Vagina (tissue), 2 donors: Measurements from ENCODE around the gene TMEM229A. TPM values are rescaled to one million over a fixed set of nuclear protein-coding genes. Genes with fewer than 3 reads are reported as not detected.

Experiments
- DNase-seq, 2 donors: peaks; one replicate each; pipeline ENCODE4 v3.0.0-alpha.2; 2017; ENCODE audit errors: extremely low spot score in 2 of 2
- H3K27ac ChIP-seq: fragments of 200-600 bp; sonication (generic); one replicate; pipeline ENCODE4 v1.5.1; 2019
- H3K27me3 ChIP-seq: fragments of 200-600 bp; sonication (generic); one replicate; pipeline ENCODE4 v1.5.1; 2019
- H3K36me3 ChIP-seq, 2 donors: fragments of 200-600 bp; sonication (generic); one replicate each; pipeline ENCODE4 v1.5.1; 2017 to 2019
- H3K4me1 ChIP-seq: fragments of 200-600 bp; sonication (generic); one replicate; pipeline ENCODE4 v1.5.1; 2019
- H3K4me3 ChIP-seq, 2 donors: fragments of 200-600 bp; sonication (generic); 1 replicate in 1 of 2; 2 replicates in 1 of 2; pipeline ENCODE4 v1.5.1; 2016 to 2019
- H3K9me3 ChIP-seq: fragments of 200-600 bp; sonication (generic); one replicate; pipeline ENCODE4 v1.5.1; 2019
- CTCF ChIP-seq, 3 experiments: fragments of 450-650 bp in 2 of 3; fragments of 200-600 bp in 1 of 3; sonication (generic) in 1 of 3; IDR thresholded peaks; one replicate each; pipeline ENCODE4 v1.5.1; 2017 to 2019; ENCODE audit warnings: antibody characterized with exemption in 3 of 3, mild to moderate bottlenecking in 2 of 3, moderate library complexity in 2 of 3
- POLR2A ChIP-seq, 2 donors: fragments of 450-650 bp; IDR thresholded peaks; one replicate each; pipeline ENCODE4 v1.6.1; 2017; ENCODE audit warnings: antibody characterized with exemption in 2 of 2, mild to moderate bottlenecking in 2 of 2, moderate library complexity in 2 of 2
- POLR2AphosphoS5 ChIP-seq, 2 donors: sonication (generic); formaldehyde crosslinking; IDR thresholded peaks; one replicate each; pipeline ENCODE4 v1.9.0; 2017; ENCODE audit warnings: antibody characterized with exemption in 2 of 2, mild to moderate bottlenecking in 2 of 2, low read depth in 1 of 2; ENCODE audit not compliant: insufficient read depth in 1 of 2
- intact Hi-C: fragments of 100-400 bp; cut with DNase I; formaldehyde crosslinking; loops from one replicate; pipeline ENCODE4 v1.15.1; 2023
- total RNA-seq: library from RNA; depleted of rRNA; stranded (reverse); fragments of >200 nt; gene quantifications from one replicate; pipeline ENCODE4 v1.2.3, GENCODE V29; 2016

TMEM229A gene
- total RNA-seq, 1 donor from 2014 or later: not detected

- TF ChIP-seq POLR2AphosphoS5 (IDR thresholded peaks at IDR 0.05; ENCODE audit: insufficient read depth in 1 of 2, low read depth in 1 of 2) (no peak), POLR2A (IDR thresholded peaks at IDR 0.05) (no peak), CTCF (IDR thresholded peaks at IDR 0.05) (no peak)
- Histone ChIP-seq H3K4me1 (no peaks in the 10 kb centered on the region), H3K36me3 (no peaks in the 10 kb centered on the region), H3K9me3 (no peaks in the 10 kb centered on the region), H3K27ac (no peak overlapping the region), H3K27me3 (no peaks in the 10 kb centered on the region), H3K4me3 (no peak overlapping the region)
- no peak for DNase-seq
- intact Hi-C loops: no loop called here
These were observed 40.4 kb upstream of the TMEM229A start for GRCh38 chr7:124073310-124073645.

- DNase-seq: no peak
- Histone ChIP-seq H3K4me3 (no peak overlapping the region), H3K4me1 (no peaks in the 10 kb centered on the region), H3K27me3 (no peaks in the 10 kb centered on the region), H3K27ac (no peak overlapping the region), H3K36me3 (no peaks in the 10 kb centered on the region), H3K9me3 (no peaks in the 10 kb centered on the region)
- TF ChIP-seq POLR2A (IDR thresholded peaks at IDR 0.05) (no peak), CTCF (IDR thresholded peaks at IDR 0.05) (no peak), POLR2AphosphoS5 (IDR thresholded peaks at IDR 0.05; ENCODE audit: insufficient read depth in 1 of 2, low read depth in 1 of 2) (no peak)
- intact Hi-C loops: no loop called here
These were observed 39.9 kb upstream of the TMEM229A start for GRCh38 chr7:124072603-124073309.

- intact Hi-C loops: no loop called here
- no peak for DNase-seq
- Histone ChIP-seq H3K4me1 (no peaks in the 10 kb centered on the region), H3K27me3 (no peaks in the 10 kb centered on the region), H3K4me3 (no peak overlapping the region), H3K9me3 (no peaks in the 10 kb centered on the region), H3K36me3 (no peaks in the 10 kb centered on the region), H3K27ac (no peak overlapping the region)
- TF ChIP-seq CTCF (IDR thresholded peaks at IDR 0.05) (no peak), POLR2AphosphoS5 (IDR thresholded peaks at IDR 0.05; ENCODE audit: insufficient read depth in 1 of 2, low read depth in 1 of 2) (no peak), POLR2A (IDR thresholded peaks at IDR 0.05) (no peak)
These were observed 39.0 kb upstream of the TMEM229A start for GRCh38 chr7:124071843-124072242.

GRCh38 chr7:124062171-124062570 is 29.3 kb upstream of the TMEM229A start:
- intact Hi-C loops: no loop called here
- no peak overlapping the region for H3K4me3 ChIP-seq
- H3K27me3 ChIP-seq: no peaks in the 10 kb centered on the region
- H3K27ac ChIP-seq: no peak overlapping the region
- no peaks in the 10 kb centered on the region for H3K9me3 ChIP-seq
- H3K4me1 ChIP-seq: no peaks in the 10 kb centered on the region
- no peaks in the 10 kb centered on the region for H3K36me3 ChIP-seq
- no peak for TF ChIP-seq POLR2A (IDR thresholded peaks at IDR 0.05)
- no peak for TF ChIP-seq CTCF (IDR thresholded peaks at IDR 0.05)
- DNase-seq: no peak

- Histone ChIP-seq H3K36me3 (no peaks in the 10 kb centered on the region), H3K4me1 (no peaks in the 10 kb centered on the region), H3K27ac (no peak overlapping the region), H3K4me3 (no peak overlapping the region), H3K9me3 (no peaks in the 10 kb centered on the region), H3K27me3 (no peaks in the 10 kb centered on the region)
- DNase-seq: no peak
- intact Hi-C loops: no loop called here
- TF ChIP-seq POLR2AphosphoS5 (IDR thresholded peaks at IDR 0.05; ENCODE audit: insufficient read depth in 1 of 2, low read depth in 1 of 2) (no peak), POLR2A (IDR thresholded peaks at IDR 0.05) (no peak), CTCF (IDR thresholded peaks at IDR 0.05) (no peak)
These were observed 27.7 kb upstream of the TMEM229A start for GRCh38 chr7:124060528-124060927.
